NCI-H748 treated with DMSO at 0.1 percent for 48 hours (cell line): ENCODE data around the gene PEX11G.
"Not testable (repeated sequence)": the region's sequence is repeated elsewhere in the genome, so short reads cannot be mapped to it uniquely, and the experiment has no call there.

ENCODE experiments used
- DNase-seq: peaks from one replicate; lab custom pipeline; 2025; lab: John Stamatoyannopoulos, UW

The PEX11G gene

GRCh38 chr19:7433456-7433855 is 55.4 kb downstream of the PEX11G start:
- DNase-seq = not testable (repeated sequence)

GRCh38 chr19:7429638-7430282 is 59.1 kb downstream of the PEX11G start:
- DNase-seq = no peak

GRCh38 chr19:7428651-7429113 is 60.2 kb downstream of the PEX11G start:
- DNase-seq = no peak

GRCh38 chr19:7427944-7428343 is 60.9 kb downstream of the PEX11G start:
- no peak for DNase-seq

GRCh38 chr19:7426986-7427385 is 61.8 kb downstream of the PEX11G start:
- no peak for DNase-seq
